CD4-positive, alpha-beta memory T cell (primary cell): ENCODE measurements around the gene RRP8. TPM values are rescaled to one million over a fixed set of nuclear protein-coding genes. Genes with fewer than 3 reads are reported as not detected.

ENCODE experiments used
- CTCF ChIA-PET: fragments of 350-600 bp; sonication (Branson Sonifier 250); formaldehyde crosslinking; loops from one replicate; lab custom pipeline; 2021; ENCODE audit warnings: inconsistent platforms; ENCODE audit not compliant: partially characterized antibody; lab: Charles Lee
- POLR2A ChIA-PET: fragments of 350-600 bp; sonication (Branson Sonifier 250); formaldehyde crosslinking; loops from one replicate; lab custom pipeline; 2021; ENCODE audit not compliant: partially characterized antibody; lab: Charles Lee
- DNase-seq, 5 donors: peaks; one replicate each; pipeline versions ENCODE4 v3.0.0 to v3.0.0-alpha.2; 2020 to 2022; ENCODE audit warnings: mixed read lengths in 1 of 5
- H3K27ac ChIP-seq: one replicate; pipeline ENCODE4 v1.7.0; 2013; ENCODE audit warnings: low read depth, low read length
- H3K27me3 ChIP-seq: 2 replicates; pipeline ENCODE4 v1.7.0; 2013; ENCODE audit warnings: mild to moderate bottlenecking, low read length, moderate library complexity; ENCODE audit not compliant: insufficient read depth
- H3K36me3 ChIP-seq: 2 replicates; pipeline ENCODE4 v1.7.0; 2013; ENCODE audit warnings: mild to moderate bottlenecking, low read length, moderate library complexity; ENCODE audit not compliant: insufficient read depth
- H3K4me1 ChIP-seq: 2 replicates; pipeline ENCODE4 v1.7.0; 2013; ENCODE audit warnings: mild to moderate bottlenecking, low read length, moderate library complexity; ENCODE audit not compliant: insufficient read depth
- H3K4me3 ChIP-seq, 2 donors: one replicate each; pipeline ENCODE4 v1.7.0; 2013; ENCODE audit warnings: low read length in 2 of 2, mild to moderate bottlenecking in 1 of 2
- H3K9me3 ChIP-seq, 2 donors: one replicate each; pipeline ENCODE4 v1.7.0; 2013; ENCODE audit warnings: low read length in 2 of 2, control low read depth in 1 of 2; ENCODE audit not compliant: control insufficient read depth in 1 of 2
- H3K27ac Mint-ChIP-seq, 7 donors: one replicate each; pipeline ENCODE4 v1.8.0; 2020 to 2021; ENCODE audit warnings: mixed read lengths in 7 of 7, mild to moderate bottlenecking in 6 of 7, inconsistent platforms in 3 of 7, moderate library complexity in 3 of 7
- H3K27me3 Mint-ChIP-seq, 2 donors: one replicate each; pipeline ENCODE4 v1.8.0; 2020 to 2021; ENCODE audit warnings: mixed read lengths in 2 of 2
- H3K36me3 Mint-ChIP-seq, 2 donors: one replicate each; pipeline ENCODE4 v1.8.0; 2020 to 2021; ENCODE audit warnings: mixed read lengths in 2 of 2, inconsistent platforms in 1 of 2, mild to moderate bottlenecking in 1 of 2
- H3K4me1 Mint-ChIP-seq, 4 donors: one replicate each; pipeline ENCODE4 v1.8.0; 2020 to 2021; ENCODE audit warnings: mixed read lengths in 4 of 4, mild to moderate bottlenecking in 1 of 4
- H3K4me3 Mint-ChIP-seq, 8 donors: one replicate each; pipeline ENCODE4 v1.8.0; 2020 to 2021; ENCODE audit warnings: mixed read lengths in 8 of 8, mild to moderate bottlenecking in 7 of 8, moderate library complexity in 6 of 8, inconsistent platforms in 3 of 8
- H3K9me3 Mint-ChIP-seq, 8 donors: one replicate each; pipeline ENCODE4 v1.8.0; 2020 to 2021; ENCODE audit warnings: mixed read lengths in 8 of 8, mild to moderate bottlenecking in 5 of 8, inconsistent platforms in 3 of 8, moderate library complexity in 1 of 8
- intact Hi-C: fragments of 100-400 bp; cut with micrococcal nuclease; formaldehyde crosslinking; loops from one replicate; pipeline ENCODE4 v1.15.1; 2023
- polyA plus RNA-seq, 2 donors: library from polyadenylated mRNA; unstranded; fragments of 300-500 nt; fragmentation: Illumina TruSeq; gene quantifications; one replicate each; pipeline ENCODE4 v1.2.3, GENCODE V29; 2021
- total RNA-seq, 2 experiments: library from RNA; stranded (reverse); gene quantifications; one replicate each; pipeline ENCODE4 v1.2.3, GENCODE V29; 2021

Gene RRP8
- total and polyA plus RNA-seq, 4 experiments from 2014 or later: 19.5 to 36.0 (median 29.2) TPM

GRCh38 chr11:6583584-6583983 lies 19.8 kb downstream of the RRP8 start:
- Mint-ChIP-seq H3K4me1 (peaks cover 0 to 2% (median 0%) of the 10 kb centered on the region in 4 donors), H3K36me3 (peaks cover 39 to 42% of the 10 kb centered on the region in 2 donors), H3K27ac (no peak overlapping the region), H3K4me3 (peak overlapping the region in 1 of 8 donors; percentile 22), H3K9me3 (peaks cover 2 to 32% (median 26%) of the 10 kb centered on the region in 8 donors), H3K27me3 (no peaks in the 10 kb centered on the region)
- DNase-seq: no peak
- Histone ChIP-seq H3K36me3 (no peaks in the 10 kb centered on the region), H3K4me1 (no peaks in the 10 kb centered on the region), H3K27ac (no peak overlapping the region), H3K4me3 (no peak overlapping the region), H3K27me3 (no peaks in the 10 kb centered on the region), H3K9me3 (peaks cover 0 to 10% of the 10 kb centered on the region in 2 donors)
- intact Hi-C loops: no loop called here
- ChIA-PET CTCF (no interaction called here), POLR2A (no interaction called here)

DNA sequence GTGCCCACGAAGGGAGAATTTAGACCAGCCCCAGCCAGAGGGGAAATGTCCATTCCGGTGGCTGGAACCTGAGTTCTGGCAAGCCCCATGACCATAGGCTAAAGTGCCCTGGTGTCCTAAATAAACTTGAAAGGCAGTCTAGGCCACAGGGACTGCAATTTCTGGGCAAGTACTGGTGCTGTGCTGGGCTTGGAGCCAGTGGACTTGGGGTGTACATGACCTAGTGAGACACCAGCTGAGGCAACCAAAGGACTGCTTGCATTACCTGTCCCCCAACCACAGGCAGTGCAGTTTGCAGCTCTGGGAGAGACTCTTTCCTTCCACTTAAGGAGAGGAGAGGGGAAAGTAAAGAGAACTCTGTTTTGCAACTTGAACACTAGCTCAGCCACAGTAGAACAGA lies 23.7 kb downstream of the RRP8 start:
- peaks cover 2 to 28% (median 22%) of the 10 kb centered on the region in 8 donors for H3K9me3 Mint-ChIP-seq
- Histone ChIP-seq H3K9me3 (peaks cover 0 to 10% of the 10 kb centered on the region in 2 donors), H3K27ac (no peak overlapping the region), H3K27me3 (no peaks in the 10 kb centered on the region), H3K4me1 (no peaks in the 10 kb centered on the region), H3K36me3 (no peaks in the 10 kb centered on the region), H3K4me3 (no peak overlapping the region)
- intact Hi-C loops: no loop called here
- H3K4me3 Mint-ChIP-seq: no peak overlapping the region
- no peak for DNase-seq
- POLR2A ChIA-PET: no interaction called here
- CTCF ChIA-PET: no interaction called here
- H3K27me3 Mint-ChIP-seq: no peaks in the 10 kb centered on the region
- H3K36me3 Mint-ChIP-seq: peaks cover 30 to 32% of the 10 kb centered on the region in 2 donors
- no peak overlapping the region for H3K27ac Mint-ChIP-seq
- peaks cover 0 to 5% (median 2%) of the 10 kb centered on the region in 4 donors for H3K4me1 Mint-ChIP-seq

DNA sequence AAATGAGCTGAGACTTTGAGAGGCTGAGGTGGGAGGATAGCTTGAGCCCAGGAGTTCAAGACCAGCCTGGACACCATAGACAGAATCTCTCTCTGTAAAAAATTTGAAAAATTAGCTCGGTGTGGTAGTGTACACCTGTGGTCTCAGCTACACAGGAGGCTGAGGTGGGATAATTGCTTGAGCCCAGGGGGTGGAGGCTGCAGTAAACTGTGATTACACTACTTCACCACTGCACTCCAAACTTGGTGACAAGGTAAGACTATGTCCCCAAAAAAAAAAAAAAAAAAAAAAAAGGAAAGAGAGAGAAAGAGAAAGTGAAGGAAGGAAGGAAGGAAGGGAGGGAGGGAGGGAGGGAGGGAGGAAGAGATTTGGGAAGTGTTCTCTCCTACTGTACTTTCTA lies 25.3 kb downstream of the RRP8 start:
- Mint-ChIP-seq H3K36me3 (peaks cover 19% of the 10 kb centered on the region in 2 donors), H3K27me3 (no peaks in the 10 kb centered on the region), H3K4me1 (peaks cover 0 to 7% (median 3%) of the 10 kb centered on the region in 4 donors), H3K27ac (no peak overlapping the region), H3K9me3 (peaks cover 0 to 13% (median 7%) of the 10 kb centered on the region in 8 donors), H3K4me3 (no peak overlapping the region)
- intact Hi-C loops: no loop called here
- Histone ChIP-seq H3K27me3 (no peaks in the 10 kb centered on the region), H3K4me3 (no peak overlapping the region), H3K4me1 (no peaks in the 10 kb centered on the region), H3K36me3 (no peaks in the 10 kb centered on the region), H3K27ac (no peak overlapping the region), H3K9me3 (peaks cover 0 to 2% of the 10 kb centered on the region in 2 donors)
- POLR2A ChIA-PET: no interaction called here
- CTCF ChIA-PET: interaction anchor here (1.4 kb wide), 1 partner anchor 16 kb away, joined by 4 read pairs; no protein-coding TSS in a partner anchor
- DNase-seq: no peak

GRCh38 chr11:6576471-6577373 lies 26.7 kb downstream of the RRP8 start:
- H3K4me1 Mint-ChIP-seq: peaks cover 0 to 7% (median 3%) of the 10 kb centered on the region in 4 donors
- DNase-seq: no peak
- no peaks in the 10 kb centered on the region for H3K36me3 ChIP-seq
- H3K4me3 ChIP-seq: no peak overlapping the region
- H3K27ac Mint-ChIP-seq: no peak overlapping the region
- H3K27me3 ChIP-seq: no peaks in the 10 kb centered on the region
- H3K9me3 Mint-ChIP-seq: no peaks in the 10 kb centered on the region
- intact Hi-C loops: no loop called here
- no peaks in the 10 kb centered on the region for H3K4me1 ChIP-seq
- H3K27me3 Mint-ChIP-seq: no peaks in the 10 kb centered on the region
- ChIA-PET POLR2A (no interaction called here), CTCF (no interaction called here)
- H3K27ac ChIP-seq: no peak overlapping the region
- H3K9me3 ChIP-seq: no peaks in the 10 kb centered on the region
- no peak overlapping the region for H3K4me3 Mint-ChIP-seq
- H3K36me3 Mint-ChIP-seq: peaks cover 17 to 20% of the 10 kb centered on the region in 2 donors

DNA sequence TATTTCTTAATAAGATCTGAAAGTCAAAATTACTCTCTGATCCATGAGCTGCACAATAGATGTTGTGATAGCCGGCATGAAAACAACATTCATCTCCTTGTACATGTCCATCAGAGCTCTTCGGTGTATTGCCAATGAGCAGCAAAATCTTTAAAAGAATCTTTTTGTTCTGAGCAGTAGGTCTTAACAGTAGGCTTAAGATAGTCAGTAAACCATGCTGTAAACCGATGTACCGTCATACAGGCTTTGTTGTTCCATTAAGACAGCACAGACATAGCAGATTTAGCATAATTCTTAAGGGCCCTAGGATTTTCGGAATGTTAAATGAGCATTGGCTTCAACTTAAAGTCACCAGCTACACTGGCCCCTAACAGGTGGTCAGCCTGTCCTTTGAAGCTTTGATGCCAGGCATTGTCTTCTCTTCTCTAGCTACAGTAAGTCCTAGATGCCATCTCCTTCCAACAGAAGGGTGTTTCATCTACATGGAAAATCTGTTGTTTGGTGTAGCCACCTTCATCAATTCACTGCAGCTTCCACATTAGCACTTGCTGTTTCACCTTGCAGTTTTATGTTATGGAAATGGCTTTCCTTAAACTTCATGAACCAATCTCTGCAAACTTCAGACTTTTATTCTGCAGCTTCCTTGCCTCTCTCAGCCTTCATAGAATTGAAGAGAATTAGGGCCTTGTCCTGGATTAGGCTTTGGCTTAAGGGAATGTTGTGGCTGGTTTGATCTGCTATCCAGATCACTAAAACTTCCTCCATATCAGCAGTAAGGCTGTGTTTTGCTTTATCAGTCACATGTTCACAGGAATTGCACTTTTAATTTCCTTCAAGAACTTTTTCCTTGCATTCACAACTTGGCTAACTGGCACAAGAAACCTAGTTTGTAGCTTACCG lies 28.4 kb downstream of the RRP8 start:
- peaks cover 12 to 15% of the 10 kb centered on the region in 2 donors for H3K36me3 Mint-ChIP-seq
- H3K27ac Mint-ChIP-seq: no peak overlapping the region
- DNase-seq: no peak
- H3K9me3 ChIP-seq: no peaks in the 10 kb centered on the region
- H3K36me3 ChIP-seq: no peaks in the 10 kb centered on the region
- no peaks in the 10 kb centered on the region for H3K27me3 Mint-ChIP-seq
- no peaks in the 10 kb centered on the region for H3K9me3 Mint-ChIP-seq
- H3K4me3 ChIP-seq: no peak overlapping the region
- POLR2A ChIA-PET: no interaction called here
- intact Hi-C loops: no loop called here
- no peaks in the 10 kb centered on the region for H3K4me1 ChIP-seq
- no peaks in the 10 kb centered on the region for H3K27me3 ChIP-seq
- peaks cover 0 to 7% (median 3%) of the 10 kb centered on the region in 4 donors for H3K4me1 Mint-ChIP-seq
- no peak overlapping the region for H3K27ac ChIP-seq
- no peak overlapping the region for H3K4me3 Mint-ChIP-seq
- CTCF ChIA-PET: interaction anchor here (1.0 to 1.4 kb wide), 2 partner anchors 196 to 222 kb away, joined by 3 read pairs; no protein-coding TSS in a partner anchor

- no peak for DNase-seq
- Histone ChIP-seq H3K4me3 (no peak overlapping the region), H3K9me3 (no peaks in the 10 kb centered on the region), H3K36me3 (peaks cover 3% of the 10 kb centered on the region), H3K27ac (no peak overlapping the region), H3K27me3 (no peaks in the 10 kb centered on the region), H3K4me1 (no peaks in the 10 kb centered on the region)
- peak overlapping the region in 1 of 7 donors; percentile 10 for H3K27ac Mint-ChIP-seq
- H3K36me3 Mint-ChIP-seq: peaks cover 16% of the 10 kb centered on the region in 2 donors
- ChIA-PET CTCF (no interaction called here), POLR2A (interaction anchor here (1.0 kb wide), 1 partner anchor 40 kb away, joined by 3 read pairs; the partner anchor contains the start of gene TAF10)
- H3K4me1 Mint-ChIP-seq: peaks cover 0 to 7% (median 3%) of the 10 kb centered on the region in 4 donors
- H3K27me3 Mint-ChIP-seq: no peaks in the 10 kb centered on the region
- intact Hi-C loops: no loop called here
- no peaks in the 10 kb centered on the region for H3K9me3 Mint-ChIP-seq
- no peak overlapping the region for H3K4me3 Mint-ChIP-seq
Measured at GRCh38 chr11:6572215-6572614, 31.2 kb downstream of the RRP8 start.
